HepG2 (cell line): Measurements from ENCODE around the gene TRMT10C. TPM values are rescaled to one million over a fixed set of nuclear protein-coding genes. Genes with fewer than 3 reads are reported as not detected.
A peak's percentile ranks its signal among the peaks of the same experiment; 100 is the strongest.

Experiments used
- CBFB ChIP-seq: sonication (generic); formaldehyde crosslinking; IDR thresholded peaks from 2 replicates; pipeline ENCODE4 v1.4.0; 2020; ENCODE audit warnings: missing genetic modification reagents
- ESRRA ChIP-seq: sonication (generic); formaldehyde crosslinking; IDR thresholded peaks from 2 replicates; pipeline ENCODE4 v1.5.1; 2020; ENCODE audit warnings: mild to moderate bottlenecking, low read depth, missing genetic modification reagents
- FOXM1 ChIP-seq: sonication (generic); formaldehyde crosslinking; IDR thresholded peaks from 2 replicates; pipeline ENCODE4 v1.5.0; 2020; ENCODE audit warnings: missing genetic modification reagents
- GTF2F1 ChIP-seq: fragments of 150-350 bp; IDR thresholded peaks from 2 replicates; pipeline ENCODE4 v1.6.1; 2014; ENCODE audit warnings: low read length
- HNF4A ChIP-seq: sonication (generic); formaldehyde crosslinking; IDR thresholded peaks from 2 replicates; pipeline ENCODE4 v1.4.0; 2020; ENCODE audit warnings: missing genetic modification reagents
- KDM1A ChIP-seq: IDR thresholded peaks from 2 replicates; pipeline ENCODE4 v1.6.1; 2016; ENCODE audit warnings: missing compliant biosample characterization
- MTA3 ChIP-seq: sonication (generic); formaldehyde crosslinking; IDR thresholded peaks from 2 replicates; pipeline ENCODE4 v1.4.0; 2020; ENCODE audit warnings: missing genetic modification reagents
- NFYC ChIP-seq: IDR thresholded peaks from 2 replicates; pipeline ENCODE4 v1.6.1; 2016; ENCODE audit warnings: missing genetic modification reagents, missing compliant biosample characterization
- NR2F6 ChIP-seq, 2 experiments: IDR thresholded peaks; 2 replicates each; pipeline ENCODE4 v1.6.1; 2016; ENCODE audit warnings: antibody characterized with exemption in 1 of 2, mild to moderate bottlenecking in 1 of 2
- PHF20 ChIP-seq: sonication (generic); formaldehyde crosslinking; IDR thresholded peaks from 2 replicates; pipeline ENCODE4 v1.5.0; 2020; ENCODE audit warnings: mild to moderate bottlenecking, missing genetic modification reagents
- SP1 ChIP-seq, 2 experiments: fragments of 450-650 bp in 1 of 2; sonication (generic) in 1 of 2; formaldehyde crosslinking in 1 of 2; IDR thresholded peaks; 2 replicates each; pipeline versions ENCODE4 v1.4.0 to v1.6.1; 2016 to 2020; ENCODE audit warnings: missing genetic modification reagents in 1 of 2
- TBX2 ChIP-seq: sonication (generic); formaldehyde crosslinking; IDR thresholded peaks from 2 replicates; pipeline ENCODE4 v1.5.0; 2020; ENCODE audit warnings: missing genetic modification reagents, mild to moderate bottlenecking, borderline replicate concordance
- THYN1 ChIP-seq: sonication (generic); formaldehyde crosslinking; IDR thresholded peaks from 2 replicates; pipeline ENCODE4 v1.8.1; 2023; ENCODE audit warnings: low read depth, mild to moderate bottlenecking, moderate library complexity, missing genetic modification reagents, borderline replicate concordance
- TRIM24 ChIP-seq: sonication (generic); formaldehyde crosslinking; IDR thresholded peaks from 2 replicates; pipeline ENCODE4 v1.8.0; 2022; ENCODE audit warnings: mild to moderate bottlenecking, missing genetic modification reagents
- U2AF1 ChIP-seq: fragments of 200-400 bp; formaldehyde crosslinking; optimal IDR thresholded peaks from 2 replicates; pipeline ENCODE3; 2017; ENCODE audit warnings: mild to moderate bottlenecking, low read depth, low read length
- ZBTB1 ChIP-seq: sonication (generic); formaldehyde crosslinking; IDR thresholded peaks from 2 replicates; pipeline ENCODE4 v1.4.0; 2020; ENCODE audit warnings: missing genetic modification reagents, borderline replicate concordance
- ZBTB7B ChIP-seq: sonication (generic); formaldehyde crosslinking; IDR thresholded peaks from 2 replicates; pipeline ENCODE4 v1.4.0; 2020; ENCODE audit warnings: missing genetic modification reagents
- ZMYM2 ChIP-seq: sonication (generic); formaldehyde crosslinking; IDR thresholded peaks from 2 replicates; pipeline ENCODE4 v1.8.0; 2022; ENCODE audit warnings: mild to moderate bottlenecking, missing genetic modification reagents
- ZNF17 ChIP-seq: sonication (generic); formaldehyde crosslinking; IDR thresholded peaks from 2 replicates; pipeline ENCODE4 v1.5.0; 2020; ENCODE audit warnings: mild to moderate bottlenecking, missing genetic modification reagents
- ZNF230 ChIP-seq: sonication (generic); formaldehyde crosslinking; IDR thresholded peaks from 2 replicates; pipeline ENCODE4 v1.4.0; 2020; ENCODE audit warnings: mild to moderate bottlenecking, missing genetic modification reagents
- ZNF496 ChIP-seq: sonication (generic); formaldehyde crosslinking; IDR thresholded peaks from 2 replicates; pipeline ENCODE4 v1.8.1; 2023; ENCODE audit warnings: mild to moderate bottlenecking, moderate library complexity, missing genetic modification reagents; ENCODE audit not compliant: insufficient replicate concordance
- ZNF619 ChIP-seq: sonication (generic); formaldehyde crosslinking; IDR thresholded peaks from 2 replicates; pipeline ENCODE4 v1.4.0; 2020; ENCODE audit warnings: mild to moderate bottlenecking, missing genetic modification reagents
- ZNF674 ChIP-seq: sonication (generic); formaldehyde crosslinking; IDR thresholded peaks from 2 replicates; pipeline ENCODE4 v1.5.0; 2020; ENCODE audit warnings: low read depth, mild to moderate bottlenecking, missing genetic modification reagents
- ZNF7 ChIP-seq: IDR thresholded peaks from 2 replicates; pipeline ENCODE4 v1.6.1; 2016; ENCODE audit warnings: missing biosample characterization, missing genetic modification reagents
- ZNF720 ChIP-seq: sonication (generic); formaldehyde crosslinking; IDR thresholded peaks from 2 replicates; pipeline ENCODE4 v1.4.0; 2020; ENCODE audit warnings: missing genetic modification reagents
- polyA plus RNA-seq, 8 experiments: library from polyadenylated mRNA; depleted of rRNA in 3 of 8; stranded (reverse) in 7 of 8; unstranded in 1 of 8; fragments of >200 nt; fragmentation: Illumina TruSeq in 4 of 8; extraction: Trizol in 4 of 8; gene quantifications; 2 replicates each; pipeline versions ENCODE4 v1.2.1 to v1.2.3, GENCODE V29; 2011 to 2016; ENCODE audit warnings: low read depth in 4 of 8, missing spikeins in 1 of 8, mixed read lengths in 1 of 8; ENCODE audit not compliant: insufficient read depth in 1 of 8
- total RNA-seq, 5 experiments: library from RNA; depleted of rRNA; stranded (reverse); fragments of >200 nt; fragmentation: Illumina TruSeq; extraction: Trizol; gene quantifications; 2 replicates each; pipeline ENCODE4 v1.2.3, GENCODE V29; 2016; ENCODE audit warnings: low read depth in 1 of 5
- TF ChIP-seq, protein P1 (sequence below): sonication (generic); formaldehyde crosslinking; IDR thresholded peaks from 2 replicates; pipeline ENCODE4 v1.9.0; 2022; ENCODE audit warnings: low read depth, missing genetic modification reagents
- TF ChIP-seq, protein P2 (sequence below), 2 experiments: sonication (generic) in 1 of 2; formaldehyde crosslinking in 1 of 2; IDR thresholded peaks; 2 replicates each; pipeline versions ENCODE4 v1.5.1 to v1.6.1; 2011 to 2020; ENCODE audit warnings: borderline replicate concordance in 1 of 2, low read depth in 1 of 2, low read length in 1 of 2, mild to moderate bottlenecking in 1 of 2, missing genetic modification reagents in 1 of 2, moderate library complexity in 1 of 2
- TF ChIP-seq, protein P3 (sequence below): sonication (generic); formaldehyde crosslinking; IDR thresholded peaks from 2 replicates; pipeline ENCODE4 v1.4.0; 2020; ENCODE audit warnings: mild to moderate bottlenecking, missing genetic modification reagents

The TRMT10C gene
- total and polyA plus RNA-seq, 2 of the 13 experiments (the other 11 are each of a cell fraction or from before 2014, with no cell fraction given), result 10.8 to 39.2 TPM

DNA sequence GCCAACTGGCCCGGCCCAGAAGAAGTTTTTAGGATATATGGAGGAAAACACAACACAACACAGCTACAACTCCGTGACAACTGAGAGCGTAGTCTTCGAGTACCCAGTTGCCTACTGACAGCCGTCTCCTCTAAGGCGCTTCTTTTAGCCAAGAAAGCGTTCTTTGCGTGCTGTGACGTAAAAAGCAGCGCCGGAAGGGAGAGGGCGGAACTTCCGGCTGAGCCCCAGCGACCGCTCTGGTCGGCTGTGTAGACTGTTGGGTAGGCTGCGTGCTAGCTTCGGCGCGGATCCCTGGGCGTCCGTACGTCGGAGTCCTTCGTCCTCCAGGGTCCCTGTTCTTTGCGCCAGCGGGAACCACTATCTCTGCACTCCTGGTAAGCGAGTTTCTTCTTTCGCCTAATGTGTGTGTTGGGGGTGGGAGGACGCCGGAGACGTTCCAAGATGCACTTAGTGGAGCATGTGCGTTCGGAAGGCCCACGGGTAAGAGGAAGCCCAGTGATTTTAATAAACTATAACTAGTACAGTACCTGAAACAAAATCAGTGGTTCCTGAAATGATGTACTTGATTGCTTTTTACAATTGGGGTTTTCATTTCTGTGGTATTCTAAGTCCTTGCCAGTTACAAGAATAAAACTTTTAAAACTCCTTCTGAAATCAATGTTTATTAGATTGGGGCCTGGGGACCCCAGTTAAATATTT is at the start of gene TRMT10C (continued):
- TF ChIP-seq, protein P1, sequence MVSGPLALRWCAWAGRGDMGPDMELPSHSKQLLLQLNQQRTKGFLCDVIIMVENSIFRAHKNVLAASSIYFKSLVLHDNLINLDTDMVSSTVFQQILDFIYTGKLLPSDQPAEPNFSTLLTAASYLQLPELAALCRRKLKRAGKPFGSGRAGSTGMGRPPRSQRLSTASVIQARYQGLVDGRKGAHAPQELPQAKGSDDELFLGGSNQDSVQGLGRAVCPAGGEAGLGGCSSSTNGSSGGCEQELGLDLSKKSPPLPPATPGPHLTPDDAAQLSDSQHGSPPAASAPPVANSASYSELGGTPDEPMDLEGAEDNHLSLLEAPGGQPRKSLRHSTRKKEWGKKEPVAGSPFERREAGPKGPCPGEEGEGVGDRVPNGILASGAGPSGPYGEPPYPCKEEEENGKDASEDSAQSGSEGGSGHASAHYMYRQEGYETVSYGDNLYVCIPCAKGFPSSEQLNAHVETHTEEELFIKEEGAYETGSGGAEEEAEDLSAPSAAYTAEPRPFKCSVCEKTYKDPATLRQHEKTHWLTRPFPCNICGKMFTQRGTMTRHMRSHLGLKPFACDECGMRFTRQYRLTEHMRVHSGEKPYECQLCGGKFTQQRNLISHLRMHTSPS (CRISPR knock-in tag), result no peak
- no peak for TF ChIP-seq ESRRA (CRISPR knock-in tag)
- TF ChIP-seq MTA3 (CRISPR knock-in tag), result no peak
- TF ChIP-seq, protein P2, sequence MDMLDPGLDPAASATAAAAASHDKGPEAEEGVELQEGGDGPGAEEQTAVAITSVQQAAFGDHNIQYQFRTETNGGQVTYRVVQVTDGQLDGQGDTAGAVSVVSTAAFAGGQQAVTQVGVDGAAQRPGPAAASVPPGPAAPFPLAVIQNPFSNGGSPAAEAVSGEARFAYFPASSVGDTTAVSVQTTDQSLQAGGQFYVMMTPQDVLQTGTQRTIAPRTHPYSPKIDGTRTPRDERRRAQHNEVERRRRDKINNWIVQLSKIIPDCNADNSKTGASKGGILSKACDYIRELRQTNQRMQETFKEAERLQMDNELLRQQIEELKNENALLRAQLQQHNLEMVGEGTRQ (IDR thresholded peaks at IDR 0.05; ENCODE audit: low read depth, low read length), result no peak
- TF ChIP-seq, protein P2 (CRISPR knock-in tag; IDR thresholded peaks at IDR 0.05; ENCODE audit: borderline replicate concordance), result no peak
- TF ChIP-seq NFYC (CRISPR knock-in tag), result peak; percentile 54
- TF ChIP-seq ZBTB1 (CRISPR knock-in tag), result 0 out of 2 replicates have a peak, but pooled peaks have one; percentile 64
- peak; percentile 65; the same call in 1 of the 2 replicates for TF ChIP-seq ZNF619
- no peak for TF ChIP-seq GTF2F1
- TF ChIP-seq CBFB (CRISPR knock-in tag), result peak; percentile 41; the same call in 1 of the 2 replicates
- no peak for TF ChIP-seq U2AF1
- TF ChIP-seq, protein P3, sequence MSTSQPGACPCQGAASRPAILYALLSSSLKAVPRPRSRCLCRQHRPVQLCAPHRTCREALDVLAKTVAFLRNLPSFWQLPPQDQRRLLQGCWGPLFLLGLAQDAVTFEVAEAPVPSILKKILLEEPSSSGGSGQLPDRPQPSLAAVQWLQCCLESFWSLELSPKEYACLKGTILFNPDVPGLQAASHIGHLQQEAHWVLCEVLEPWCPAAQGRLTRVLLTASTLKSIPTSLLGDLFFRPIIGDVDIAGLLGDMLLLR (CRISPR knock-in tag), result peak; percentile 59; the same call in 1 of the 2 replicates
- TF ChIP-seq ZNF7, result peak; percentile 38; the same call in 1 of the 2 replicates
- peak; percentile 13; the same call in 1 of the 2 replicates for TF ChIP-seq HNF4A
- no peak; the same call in 1 of the 2 replicates for TF ChIP-seq ZBTB7B
- TF ChIP-seq THYN1, result no peak
- no peak for TF ChIP-seq TBX2 (CRISPR knock-in tag)
- TF ChIP-seq ZNF674 (CRISPR knock-in tag), result no peak
- no peak for TF ChIP-seq SP1 (IDR thresholded peaks at IDR 0.05)
- peak; percentile 48 for TF ChIP-seq SP1 (CRISPR knock-in tag; IDR thresholded peaks at IDR 0.05)
- no peak for TF ChIP-seq NR2F6 (IDR thresholded peaks at IDR 0.05)
- peak; percentile 44 for TF ChIP-seq NR2F6 (CRISPR knock-in tag; IDR thresholded peaks at IDR 0.05)
- no peak for TF ChIP-seq ZNF496 (CRISPR knock-in tag)
- no peak for TF ChIP-seq ZNF720 (CRISPR knock-in tag)
- TF ChIP-seq ZMYM2 (CRISPR knock-in tag), result no peak
- 0 out of 2 replicates have a peak, but pooled peaks have one; percentile 32 for TF ChIP-seq FOXM1
- TF ChIP-seq ZNF230 (CRISPR knock-in tag), result peak; percentile 36; the same call in 1 of the 2 replicates
- no peak for TF ChIP-seq TRIM24
- no peak for TF ChIP-seq ZNF17
- TF ChIP-seq PHF20 (CRISPR knock-in tag), result peak; percentile 97
- no peak for TF ChIP-seq KDM1A (CRISPR knock-in tag)
